Hematopoietic multipotent progenitor cell treated with erythropoietin and hydrocortisone succinate and interleukin-3 and kit ligand, for 6 days (in vitro differentiated cells): ENCODE results near the gene OR3A1.
"Not testable (repeated sequence)": the region's sequence is repeated elsewhere in the genome, so short reads cannot be mapped to it uniquely, and the experiment has no call there.

Experiments
- DNase-seq: peaks from one replicate; pipeline ENCODE4 v3.0.0-alpha.2; 2015

OR3A1 gene, protein sequence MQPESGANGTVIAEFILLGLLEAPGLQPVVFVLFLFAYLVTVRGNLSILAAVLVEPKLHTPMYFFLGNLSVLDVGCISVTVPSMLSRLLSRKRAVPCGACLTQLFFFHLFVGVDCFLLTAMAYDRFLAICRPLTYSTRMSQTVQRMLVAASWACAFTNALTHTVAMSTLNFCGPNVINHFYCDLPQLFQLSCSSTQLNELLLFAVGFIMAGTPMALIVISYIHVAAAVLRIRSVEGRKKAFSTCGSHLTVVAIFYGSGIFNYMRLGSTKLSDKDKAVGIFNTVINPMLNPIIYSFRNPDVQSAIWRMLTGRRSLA

DNA sequence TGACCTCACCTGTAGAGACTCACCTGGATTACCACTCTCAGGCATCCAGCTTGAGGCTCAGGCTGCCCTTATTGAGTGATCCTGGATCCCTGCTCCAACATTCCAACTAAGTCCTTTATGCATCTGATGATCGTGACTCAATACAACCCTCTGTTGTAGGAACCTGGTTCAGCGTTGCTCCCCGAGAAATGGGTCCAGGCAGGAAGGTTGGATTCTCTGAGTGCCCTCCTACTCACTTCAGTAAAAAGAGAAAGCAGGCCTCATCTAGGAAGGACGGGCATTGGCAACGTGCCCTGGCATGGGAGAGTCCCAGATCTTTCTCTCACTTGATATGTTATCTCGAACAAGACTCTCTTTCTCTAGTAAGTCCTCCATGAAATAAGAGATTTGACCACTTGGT, at the start of gene OR3A1:
Gene OR3A1 (minus strand): TSS at position 101 of the 400 bp plus-strand sequence. CDS start 5,778 bp downstream, outside the sequence.
- DNase-seq: no peak

DNA sequence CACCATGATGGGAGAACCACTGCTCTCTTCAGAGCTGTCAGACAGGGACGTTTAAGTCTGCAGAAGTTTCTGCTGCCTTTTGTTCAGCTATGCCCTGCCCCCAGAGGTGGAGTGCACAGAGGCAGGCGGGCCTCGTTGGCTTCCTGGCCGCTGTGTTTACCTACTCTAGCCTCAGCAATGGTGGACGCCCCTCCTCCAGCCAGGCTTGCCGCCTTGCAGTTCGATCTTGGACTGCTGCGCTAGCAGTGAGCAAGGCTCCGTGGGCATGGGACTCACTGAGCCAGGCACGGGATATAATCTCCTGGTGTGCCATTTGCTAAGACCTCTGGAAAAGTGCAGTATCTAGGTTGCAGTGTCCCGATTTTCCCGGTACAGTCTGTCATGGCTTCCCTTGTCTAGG, 44.6 kb upstream of the OR3A1 start:
- DNase-seq: not testable (repeated sequence)

DNA sequence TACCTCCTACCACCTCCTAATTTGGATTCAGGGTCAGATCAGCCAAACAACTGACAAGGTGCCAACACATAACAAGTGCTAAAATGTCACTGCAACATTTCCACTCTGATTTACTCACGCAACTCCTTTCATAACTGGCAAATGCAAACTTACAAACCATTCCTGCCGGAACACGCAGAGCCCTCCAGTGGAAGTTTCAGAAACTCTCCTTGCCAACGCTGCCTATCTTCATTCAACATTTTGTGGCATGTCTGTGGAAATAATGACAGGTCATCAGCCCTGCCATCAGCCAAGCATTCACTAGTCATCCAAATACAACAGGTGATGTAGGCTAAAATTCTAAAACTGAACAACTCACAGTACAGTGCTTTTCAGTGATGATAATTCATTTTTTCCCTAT, 37.7 kb upstream of the OR3A1 start:
- no peak for DNase-seq

DNA sequence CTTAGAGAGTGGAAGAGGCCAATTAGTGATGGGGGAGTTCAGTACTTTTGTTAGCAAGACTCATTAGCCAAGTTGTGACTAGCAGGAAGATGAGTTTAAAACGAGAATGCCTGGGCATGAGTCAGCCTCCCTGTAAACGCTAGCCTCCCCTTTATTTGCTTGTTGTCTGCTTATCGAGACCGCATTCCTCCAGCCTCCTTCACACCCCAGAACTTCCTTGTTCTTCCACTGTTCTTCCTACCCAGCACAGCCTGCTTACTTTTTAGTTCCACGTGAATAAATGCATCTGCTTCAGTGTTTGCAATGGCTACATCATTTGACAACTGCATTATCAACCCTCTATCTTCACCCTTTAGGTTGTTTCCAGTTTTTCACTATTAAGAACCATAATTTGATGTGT, 20.2 kb upstream of the OR3A1 start:
- DNase-seq: no peak

DNA sequence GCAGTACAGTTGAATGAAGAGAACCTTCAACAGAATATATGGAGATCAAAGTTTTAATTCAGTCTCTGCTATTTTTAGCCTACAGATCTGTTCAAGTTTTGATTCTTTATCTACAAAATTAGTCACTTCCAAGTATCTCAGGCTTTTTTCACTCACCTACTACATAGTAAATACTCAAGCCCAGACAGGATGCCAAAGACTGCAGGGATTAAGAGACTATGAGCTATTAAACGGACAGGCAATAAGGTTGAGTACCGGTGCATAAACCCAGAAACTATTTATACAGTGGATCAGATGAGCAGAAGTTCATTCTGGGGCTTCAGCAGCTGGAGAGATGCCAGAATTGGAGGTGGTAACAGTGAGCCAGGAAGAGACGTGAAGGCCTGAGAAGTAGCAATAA, 18.7 kb upstream of the OR3A1 start:
- DNase-seq: no peak

DNA sequence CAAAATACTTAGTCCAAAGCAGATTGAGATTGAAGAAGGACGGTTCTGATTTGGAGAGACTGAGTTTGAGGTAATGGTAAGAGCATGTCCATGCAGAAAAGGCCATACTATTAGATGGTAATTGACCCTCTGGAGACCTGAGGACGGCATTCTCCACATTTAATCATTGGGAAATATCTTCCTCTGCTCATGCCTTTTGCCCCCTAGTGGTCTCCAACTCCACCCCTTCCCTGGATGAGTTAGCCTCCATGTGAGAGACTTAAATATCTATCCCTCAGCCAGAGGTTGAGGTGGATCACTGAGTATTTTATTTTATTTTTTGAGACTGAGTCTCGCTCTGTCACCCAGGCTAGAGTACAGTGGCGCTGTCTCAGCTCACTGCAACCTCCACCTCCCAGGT, 10.4 kb upstream of the OR3A1 start:
- DNase-seq: no peak

DNA sequence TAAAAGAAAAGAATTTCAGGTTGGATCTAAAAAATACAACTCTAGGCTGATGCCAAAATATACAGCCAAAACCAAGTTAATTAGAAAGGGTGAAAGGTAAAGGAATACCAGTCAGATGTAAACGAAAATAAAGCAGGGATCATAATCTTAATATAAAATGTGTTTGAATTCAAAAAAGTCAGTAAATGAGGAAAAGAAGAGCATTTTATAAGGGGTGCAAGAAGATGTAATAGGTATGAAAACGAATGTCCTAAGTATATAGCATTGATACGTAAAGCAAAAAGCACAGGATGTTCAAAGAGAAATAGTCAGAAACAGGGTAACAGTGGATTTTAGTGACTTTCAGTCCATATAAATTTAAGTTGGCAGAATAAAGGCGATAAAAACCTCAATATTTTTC, 2.5 kb downstream of the OR3A1 start:
- DNase-seq: no peak

DNA sequence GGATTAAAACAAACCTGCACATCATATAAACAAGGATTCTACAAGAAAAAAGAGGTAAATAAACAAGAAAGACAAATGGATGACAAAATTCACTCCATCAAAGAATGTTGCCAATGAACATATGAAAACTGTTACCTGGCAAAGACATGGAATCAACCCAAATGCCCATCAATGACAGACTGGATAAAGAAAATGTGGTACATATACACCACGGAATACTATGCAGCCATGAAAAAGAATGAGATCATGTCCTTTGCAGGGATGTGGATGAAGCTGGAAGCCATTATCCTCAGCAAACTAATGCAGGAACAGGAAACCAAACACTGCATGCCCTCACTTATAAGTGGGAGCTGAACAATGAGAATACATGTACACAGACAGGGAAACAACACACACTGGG, 4.6 kb downstream of the OR3A1 start:
- DNase-seq: not testable (repeated sequence)

DNA sequence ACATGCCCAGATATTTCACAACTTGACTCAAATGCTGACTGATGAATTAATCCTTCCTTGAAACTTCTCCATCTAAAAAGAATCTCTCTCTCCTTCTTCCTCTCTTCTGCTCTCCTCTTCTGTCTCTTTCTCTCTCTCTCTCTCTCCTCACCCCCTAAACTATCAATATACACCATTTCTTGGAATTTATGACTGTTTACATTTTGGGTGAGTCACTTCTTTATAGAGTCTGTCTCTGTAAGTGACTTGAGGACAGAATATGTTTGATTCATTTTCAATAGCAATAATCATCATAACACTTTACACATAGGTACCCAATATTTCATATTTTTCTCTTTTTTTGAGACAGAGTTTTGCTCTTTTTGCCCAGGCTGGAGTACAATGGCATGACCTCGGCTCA, 15.3 kb downstream of the OR3A1 start:
- no peak for DNase-seq

DNA sequence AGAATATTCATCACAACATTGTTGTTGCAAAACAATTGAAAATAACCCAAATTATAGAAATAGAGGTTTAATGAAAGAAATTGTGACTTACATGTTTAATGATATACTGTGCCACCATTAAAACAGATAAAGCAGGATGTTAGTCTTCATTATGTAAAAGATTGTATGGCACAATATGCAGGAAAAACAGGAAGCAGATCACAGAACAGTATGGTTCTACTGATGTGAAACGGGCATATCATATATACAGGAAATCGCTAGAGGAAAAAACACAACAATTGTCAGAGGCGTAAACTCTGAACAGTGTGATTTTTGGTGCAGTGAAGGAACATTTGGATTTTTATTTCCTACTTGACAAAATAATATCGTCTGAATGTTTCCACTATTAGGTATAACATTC, 22.0 kb downstream of the OR3A1 start:
- no peak for DNase-seq

DNA sequence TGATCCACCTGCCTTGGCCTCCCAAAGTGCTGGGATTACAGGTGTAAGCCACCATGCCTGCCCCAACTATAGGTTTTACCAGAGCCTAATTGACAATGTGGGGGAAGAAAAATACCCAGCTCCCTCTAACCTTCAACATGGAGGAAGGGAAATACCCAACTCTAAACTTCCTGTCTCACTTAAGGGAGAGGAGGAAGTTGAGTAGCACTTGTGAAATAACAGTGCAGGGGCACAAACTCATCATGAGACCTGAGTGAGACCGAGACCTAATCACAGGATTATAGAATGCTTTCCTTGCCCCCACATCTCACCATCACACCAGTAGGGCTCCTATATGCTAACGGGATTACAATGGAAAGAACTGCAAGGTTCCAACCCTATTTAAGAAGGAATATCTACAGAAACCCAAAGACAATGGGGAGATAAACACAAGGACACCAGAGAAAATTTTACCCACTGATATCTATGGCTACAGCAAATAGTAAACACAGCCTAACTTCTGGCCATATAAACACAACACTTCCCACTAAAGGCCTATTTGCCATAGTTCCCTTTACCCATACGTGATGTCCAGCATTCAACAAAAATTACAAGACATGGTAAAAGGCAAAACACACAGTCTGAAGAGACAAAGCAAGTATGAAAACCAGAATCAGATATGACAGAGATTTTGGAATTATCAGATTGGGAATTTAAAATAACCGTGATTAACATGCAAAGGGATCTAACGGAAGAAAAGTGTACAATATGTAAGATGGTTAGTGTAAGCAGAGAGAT, 26.9 kb downstream of the OR3A1 start:
- peak; percentile 6 for DNase-seq

DNA sequence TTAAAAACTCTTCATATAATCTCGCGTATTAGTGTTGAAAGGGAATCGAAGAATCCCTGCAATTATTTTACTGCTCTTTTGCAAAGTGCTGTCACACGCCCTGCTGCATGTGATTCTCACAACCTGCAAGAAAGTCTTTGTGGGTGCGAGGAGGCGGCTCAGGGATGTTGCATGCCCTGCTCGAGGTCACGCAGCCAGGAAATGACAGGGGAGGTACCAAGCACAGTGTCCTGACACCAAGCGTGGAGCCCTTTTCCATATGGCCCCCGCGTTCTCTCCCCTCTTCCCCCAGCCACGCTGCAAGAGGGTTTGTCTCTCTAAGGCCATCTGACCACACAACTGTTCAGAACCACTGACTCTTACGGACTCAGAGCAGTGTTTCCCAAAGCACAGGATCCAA, 37.6 kb downstream of the OR3A1 start:
- no peak for DNase-seq

DNA sequence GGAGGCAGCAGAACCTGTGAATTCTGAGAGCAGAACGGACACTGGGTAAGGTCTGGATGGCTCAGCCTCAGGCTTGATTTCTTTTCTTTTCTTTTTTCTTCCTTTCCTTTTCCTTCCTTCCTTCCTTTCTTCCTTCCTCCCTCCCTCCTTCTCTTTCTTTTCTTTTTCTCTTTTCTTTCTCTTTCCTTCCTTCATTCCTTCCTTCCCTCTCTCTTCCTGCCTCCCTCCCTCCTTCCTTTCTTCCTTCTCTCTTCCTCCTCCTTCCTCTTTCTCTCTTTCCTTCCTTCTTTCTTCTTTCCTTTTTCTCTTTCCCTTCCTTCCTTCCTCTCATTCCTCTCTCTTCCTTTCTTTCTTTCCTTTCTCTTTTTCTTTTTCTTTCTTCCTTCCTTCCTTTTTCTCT, 38.0 kb downstream of the OR3A1 start:
- DNase-seq: no peak

DNA sequence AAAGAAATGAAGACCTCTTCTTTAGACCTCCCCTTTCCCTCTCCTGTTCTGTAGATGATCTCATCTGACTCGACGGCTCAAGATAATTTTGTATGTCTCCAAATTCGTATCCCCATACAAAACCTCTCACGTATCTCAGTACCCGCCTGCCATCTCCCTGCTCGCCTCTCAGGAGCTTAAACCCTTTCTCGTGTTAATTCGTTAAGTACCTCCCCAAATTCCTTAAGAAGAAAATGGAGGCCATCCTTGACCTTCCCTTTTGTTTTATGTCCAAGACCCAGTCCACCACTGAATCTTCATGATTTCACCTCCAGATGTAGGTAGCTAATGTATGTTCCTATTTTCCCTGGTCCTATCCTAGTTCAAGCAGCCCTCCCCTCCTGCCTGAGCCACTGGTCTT, 41.6 kb downstream of the OR3A1 start:
- no peak for DNase-seq

DNA sequence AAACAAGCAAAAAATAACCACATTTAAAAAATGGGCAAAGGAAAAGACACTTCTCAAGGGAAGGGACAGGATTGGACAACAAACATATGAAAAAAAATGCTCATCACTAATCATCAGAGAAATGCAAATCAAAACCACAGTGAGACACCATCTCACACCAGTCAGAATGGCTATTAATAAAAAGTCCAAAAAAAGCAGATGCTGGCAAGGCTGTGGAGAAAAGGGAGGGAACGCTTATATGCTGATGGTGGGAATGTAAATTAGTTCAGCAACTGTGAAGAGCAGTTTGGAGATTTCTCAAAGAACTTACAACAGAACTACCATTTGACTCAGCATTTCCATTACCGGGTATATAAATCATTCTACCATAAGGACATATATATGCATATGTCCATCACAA, 49.1 kb downstream of the OR3A1 start:
- not testable (repeated sequence) for DNase-seq

DNA sequence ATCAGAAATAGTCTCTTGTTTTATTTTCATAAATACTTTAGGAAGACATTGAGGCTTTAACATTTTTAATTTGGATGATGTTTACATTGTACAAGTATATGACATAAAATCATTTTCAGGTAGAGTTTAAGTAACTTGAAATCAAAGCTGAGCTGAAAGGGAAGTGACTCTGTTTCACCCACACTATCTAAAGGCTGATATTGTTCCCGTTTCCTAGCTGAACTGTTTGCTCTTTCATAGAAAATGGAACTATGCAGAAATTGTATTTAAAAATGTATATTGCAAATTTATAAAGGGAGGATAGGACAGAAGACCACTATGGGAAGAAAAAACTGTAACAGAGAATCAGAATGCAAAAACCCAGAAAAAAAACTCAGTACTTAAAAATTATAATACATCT, 53.3 kb downstream of the OR3A1 start:
- not testable (repeated sequence) for DNase-seq

DNA sequence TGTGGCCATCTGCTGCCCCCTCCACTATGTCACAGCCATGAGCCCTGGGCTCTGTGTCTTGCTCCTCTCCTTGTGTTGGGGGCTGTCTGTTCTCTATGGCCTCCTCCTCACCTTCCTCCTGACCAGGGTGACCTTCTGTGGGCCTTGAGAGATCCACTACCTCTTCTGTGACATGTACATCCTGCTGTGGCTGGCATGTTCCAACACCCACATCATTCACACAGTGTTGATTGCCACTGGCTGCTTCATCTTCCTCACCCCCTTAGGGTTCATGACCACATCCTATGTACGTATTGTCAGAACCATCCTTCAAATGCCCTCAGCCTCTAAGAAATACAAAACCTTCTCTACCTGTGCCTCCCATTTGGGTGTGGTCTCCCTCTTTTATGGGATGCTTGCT, 57.1 kb downstream of the OR3A1 start:
- not testable (repeated sequence) for DNase-seq
